ENCODE measurements around the gene PNCK.

PNCK gene

DNA sequence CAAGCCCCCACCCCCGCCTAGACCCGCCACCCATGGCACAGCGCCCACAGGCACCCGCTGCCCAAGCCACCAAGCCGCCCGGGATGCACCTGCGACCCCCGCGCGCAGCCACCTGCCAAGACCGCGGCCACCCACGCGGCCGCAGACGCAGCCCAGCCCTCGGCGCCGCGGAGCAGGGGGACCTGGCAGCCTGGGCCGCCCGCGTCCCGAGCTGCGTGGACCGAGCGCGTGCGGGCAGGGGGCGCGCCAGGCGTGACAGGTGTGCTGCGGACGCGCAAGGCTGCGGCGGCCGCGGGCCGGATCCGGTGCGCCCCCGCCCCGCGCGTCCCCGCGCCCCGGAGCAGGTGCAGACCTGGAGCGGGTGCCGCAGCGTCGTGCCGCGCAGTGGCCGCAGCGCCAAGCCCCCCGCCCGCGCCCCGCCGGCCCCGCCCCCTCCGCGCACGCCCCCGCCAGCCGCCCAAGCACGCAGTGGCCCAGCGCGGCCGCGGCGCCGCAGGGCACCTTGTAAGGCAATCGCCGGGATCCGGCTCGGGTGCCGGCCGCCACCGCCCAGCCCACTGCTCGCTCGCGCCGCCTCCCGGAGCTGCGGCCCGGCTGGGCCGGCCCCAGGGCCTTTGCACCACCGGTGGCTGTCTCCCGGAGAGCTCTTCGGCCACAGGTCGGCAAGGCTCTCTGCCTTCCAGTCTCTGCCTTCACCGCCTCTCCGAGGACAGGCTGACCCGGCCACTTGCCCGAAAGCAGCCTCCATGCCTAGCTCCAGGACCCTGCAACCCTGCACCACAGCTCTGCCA is at the start of gene PNCK:
PNCK (minus strand) TSS at position 386 of the 791 bp plus-strand sequence. CDS start 737 bp downstream, outside the sequence.
- TF ChIP-seq, protein P1, sequence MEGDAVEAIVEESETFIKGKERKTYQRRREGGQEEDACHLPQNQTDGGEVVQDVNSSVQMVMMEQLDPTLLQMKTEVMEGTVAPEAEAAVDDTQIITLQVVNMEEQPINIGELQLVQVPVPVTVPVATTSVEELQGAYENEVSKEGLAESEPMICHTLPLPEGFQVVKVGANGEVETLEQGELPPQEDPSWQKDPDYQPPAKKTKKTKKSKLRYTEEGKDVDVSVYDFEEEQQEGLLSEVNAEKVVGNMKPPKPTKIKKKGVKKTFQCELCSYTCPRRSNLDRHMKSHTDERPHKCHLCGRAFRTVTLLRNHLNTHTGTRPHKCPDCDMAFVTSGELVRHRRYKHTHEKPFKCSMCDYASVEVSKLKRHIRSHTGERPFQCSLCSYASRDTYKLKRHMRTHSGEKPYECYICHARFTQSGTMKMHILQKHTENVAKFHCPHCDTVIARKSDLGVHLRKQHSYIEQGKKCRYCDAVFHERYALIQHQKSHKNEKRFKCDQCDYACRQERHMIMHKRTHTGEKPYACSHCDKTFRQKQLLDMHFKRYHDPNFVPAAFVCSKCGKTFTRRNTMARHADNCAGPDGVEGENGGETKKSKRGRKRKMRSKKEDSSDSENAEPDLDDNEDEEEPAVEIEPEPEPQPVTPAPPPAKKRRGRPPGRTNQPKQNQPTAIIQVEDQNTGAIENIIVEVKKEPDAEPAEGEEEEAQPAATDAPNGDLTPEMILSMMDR (IDR thresholded peaks at IDR 0.05; ENCODE audit: insufficient read depth, low read length, poor library complexity, severe bottlenecking) = no peak
- Histone ChIP-seq H3K27me3 (replicated peaks; ENCODE audit: control insufficient read depth, insufficient read depth, low read length) (no peaks in the 10 kb centered on the region), H3K4me3 (replicated peaks; ENCODE audit: low read depth, low read length) (no peak within 1 kb of the TSS), H3K36me3 (ENCODE audit: control insufficient read depth, insufficient read depth, low read length) (no peaks in the 10 kb centered on the region)
- no peak for DNase-seq (ENCODE audit: extremely low read depth, insufficient read length)

- no peaks in the 10 kb centered on the region for H3K27me3 ChIP-seq (replicated peaks; ENCODE audit: control insufficient read depth, insufficient read depth, low read length)
- peak overlapping the region; percentile 79 for H3K4me3 ChIP-seq (replicated peaks; ENCODE audit: low read depth, low read length)
- TF ChIP-seq, protein P1 (IDR thresholded peaks at IDR 0.05; ENCODE audit: insufficient read depth, low read length, poor library complexity, severe bottlenecking) = no peak
- DNase-seq (ENCODE audit: extremely low read depth, insufficient read length) = no peak
- H3K36me3 ChIP-seq (ENCODE audit: control insufficient read depth, insufficient read depth, low read length) = peaks cover 2% of the 10 kb centered on the region; the same call in 1 of the 2 replicates
Observed at GRCh38 chrX:153722704-153723350, 49.2 kb upstream of the PNCK start.

- Histone ChIP-seq H3K27me3 (replicated peaks; ENCODE audit: control insufficient read depth, insufficient read depth, low read length) (no peaks in the 10 kb centered on the region), H3K36me3 (ENCODE audit: control insufficient read depth, insufficient read depth, low read length) (peaks cover 3% of the 10 kb centered on the region), H3K4me3 (replicated peaks; ENCODE audit: low read depth, low read length) (no peak overlapping the region)
- no peak for DNase-seq (ENCODE audit: extremely low read depth, insufficient read length)
- TF ChIP-seq, protein P1 (IDR thresholded peaks at IDR 0.05; ENCODE audit: insufficient read depth, low read length, poor library complexity, severe bottlenecking) = no peak
Observed at GRCh38 chrX:153719701-153720100, 46.1 kb upstream of the PNCK start.

DNA sequence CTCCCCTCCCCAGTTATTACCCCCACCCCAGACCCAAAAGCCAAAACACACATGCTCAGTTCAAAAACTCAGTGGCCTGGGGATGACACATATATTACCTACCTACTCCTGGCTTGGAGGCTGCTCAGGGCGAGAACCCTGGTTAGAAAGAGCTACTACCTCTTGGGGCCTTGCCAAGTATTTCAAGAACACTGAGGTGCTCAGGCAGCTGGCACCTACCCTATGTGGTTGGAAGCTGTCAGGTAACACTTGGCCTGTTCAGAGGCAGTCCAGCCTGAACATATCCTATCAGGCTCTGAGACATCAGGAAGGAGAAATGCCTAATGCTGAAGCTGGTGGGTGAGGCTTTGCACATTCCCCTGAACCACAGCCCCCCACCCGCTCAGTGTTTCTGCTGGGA is 45.6 kb upstream of the PNCK start:
- no peaks in the 10 kb centered on the region for H3K27me3 ChIP-seq (replicated peaks; ENCODE audit: control insufficient read depth, insufficient read depth, low read length)
- TF ChIP-seq, protein P1 (IDR thresholded peaks at IDR 0.05; ENCODE audit: insufficient read depth, low read length, poor library complexity, severe bottlenecking) = no peak
- peaks cover 5% of the 10 kb centered on the region for H3K36me3 ChIP-seq (ENCODE audit: control insufficient read depth, insufficient read depth, low read length)
- H3K4me3 ChIP-seq (replicated peaks; ENCODE audit: low read depth, low read length) = no peak overlapping the region
- no peak for DNase-seq (ENCODE audit: extremely low read depth, insufficient read length)

DNA sequence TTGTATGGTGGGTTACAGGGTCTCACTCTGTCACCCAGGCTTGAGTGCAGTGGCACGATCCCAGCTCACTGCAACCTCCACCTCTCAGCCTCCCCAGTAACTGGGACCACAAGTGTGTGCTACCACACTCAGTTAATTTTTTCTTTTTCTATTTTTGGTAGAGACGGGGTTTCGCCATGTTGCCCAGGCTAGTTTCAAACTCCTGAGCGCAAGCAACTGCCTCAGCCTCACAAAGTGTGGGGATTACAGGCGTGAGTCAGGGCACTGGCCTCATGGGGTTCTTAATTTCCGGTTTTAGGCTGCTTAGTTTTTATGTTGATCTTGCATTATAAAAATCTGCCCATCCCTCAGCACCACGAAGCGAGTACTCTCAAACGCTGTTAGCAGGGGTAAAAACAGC is 43.8 kb upstream of the PNCK start:
- TF ChIP-seq, protein P1 (IDR thresholded peaks at IDR 0.05; ENCODE audit: insufficient read depth, low read length, poor library complexity, severe bottlenecking) = no peak
- Histone ChIP-seq H3K27me3 (replicated peaks; ENCODE audit: control insufficient read depth, insufficient read depth, low read length) (no peaks in the 10 kb centered on the region), H3K4me3 (replicated peaks; ENCODE audit: low read depth, low read length) (no peak overlapping the region), H3K36me3 (ENCODE audit: control insufficient read depth, insufficient read depth, low read length) (peaks cover 5% of the 10 kb centered on the region)
- no peak for DNase-seq (ENCODE audit: extremely low read depth, insufficient read length)

Measured in GM06990 (cell line).